Measurements from ENCODE around the gene PDLIM7.
A peak's percentile ranks its signal among the peaks of the same experiment; 100 is the strongest.
"Not testable (repeated sequence)": the region's sequence is repeated elsewhere in the genome, so short reads cannot be mapped to it uniquely, and the experiment has no call there.

Gene PDLIM7

GRCh38 chr5:177493795-177494345, 3.5 kb downstream of the PDLIM7 start:
- H3K4me1 Mint-ChIP-seq (ENCODE audit: low read depth), result peaks cover 27% of the 10 kb centered on the region
- H3K4me3 Mint-ChIP-seq, result no peak overlapping the region

GRCh38 chr5:177492841-177493240, 4.6 kb downstream of the PDLIM7 start:
- Mint-ChIP-seq H3K27ac (no peak overlapping the region), H3K4me1 (ENCODE audit: low read depth) (peaks cover 19% of the 10 kb centered on the region), H3K9me3 (ENCODE audit: low read depth) (no peaks in the 10 kb centered on the region), H3K4me3 (no peak overlapping the region), H3K36me3 (no peaks in the 10 kb centered on the region), H3K27me3 (no peaks in the 10 kb centered on the region)

More at GRCh38 chr5:177493795-177494345, 3.5 kb downstream of the PDLIM7 start:
- H3K9me3 Mint-ChIP-seq (ENCODE audit: low read depth), result no peaks in the 10 kb centered on the region
- H3K36me3 Mint-ChIP-seq, result no peaks in the 10 kb centered on the region
- H3K27ac Mint-ChIP-seq, result peak overlapping the region; percentile 58
- no peaks in the 10 kb centered on the region for H3K27me3 Mint-ChIP-seq

GRCh38 chr5:177491983-177492746, 5.2 kb downstream of the PDLIM7 start:
- Mint-ChIP-seq H3K27me3 (no peaks in the 10 kb centered on the region), H3K36me3 (no peaks in the 10 kb centered on the region), H3K9me3 (ENCODE audit: low read depth) (no peaks in the 10 kb centered on the region), H3K4me1 (ENCODE audit: low read depth) (peaks cover 17% of the 10 kb centered on the region), H3K4me3 (no peak overlapping the region), H3K27ac (no peak overlapping the region)

- H3K4me1 Mint-ChIP-seq (ENCODE audit: low read depth), result peaks cover 17% of the 10 kb centered on the region
- H3K36me3 Mint-ChIP-seq, result no peaks in the 10 kb centered on the region
- H3K4me3 Mint-ChIP-seq, result no peak overlapping the region
- H3K27me3 Mint-ChIP-seq, result no peaks in the 10 kb centered on the region
- H3K9me3 Mint-ChIP-seq (ENCODE audit: low read depth), result no peaks in the 10 kb centered on the region
- H3K27ac Mint-ChIP-seq, result no peak overlapping the region
These were observed 5.9 kb downstream of the PDLIM7 start for GRCh38 chr5:177491429-177491945.

- no peaks in the 10 kb centered on the region for H3K27me3 Mint-ChIP-seq
- H3K4me3 Mint-ChIP-seq, result no peak overlapping the region
- no peaks in the 10 kb centered on the region for H3K9me3 Mint-ChIP-seq (ENCODE audit: low read depth)
- peaks cover 15% of the 10 kb centered on the region for H3K4me1 Mint-ChIP-seq (ENCODE audit: low read depth)
- H3K27ac Mint-ChIP-seq, result no peak overlapping the region
- H3K36me3 Mint-ChIP-seq, result no peaks in the 10 kb centered on the region
These were observed 6.4 kb downstream of the PDLIM7 start for GRCh38 chr5:177490992-177491391.

- Mint-ChIP-seq H3K4me1 (ENCODE audit: low read depth) (peaks cover 11% of the 10 kb centered on the region), H3K9me3 (ENCODE audit: low read depth) (no peaks in the 10 kb centered on the region), H3K4me3 (no peak overlapping the region), H3K27ac (no peak overlapping the region), H3K27me3 (no peaks in the 10 kb centered on the region), H3K36me3 (no peaks in the 10 kb centered on the region)
These were observed 7.0 kb downstream of the PDLIM7 start for GRCh38 chr5:177490311-177490991.

GRCh38 chr5:177489119-177489716, 8.2 kb downstream of the PDLIM7 start:
- Mint-ChIP-seq H3K27me3 (no peaks in the 10 kb centered on the region), H3K36me3 (no peaks in the 10 kb centered on the region), H3K9me3 (ENCODE audit: low read depth) (no peaks in the 10 kb centered on the region), H3K27ac (no peak overlapping the region), H3K4me3 (no peak overlapping the region), H3K4me1 (ENCODE audit: low read depth) (peaks cover 8% of the 10 kb centered on the region)

GRCh38 chr5:177487975-177488374, 9.4 kb downstream of the PDLIM7 start:
- Mint-ChIP-seq H3K4me1 (ENCODE audit: low read depth) (no peaks in the 10 kb centered on the region), H3K36me3 (no peaks in the 10 kb centered on the region), H3K4me3 (no peak overlapping the region), H3K27ac (no peak overlapping the region), H3K9me3 (ENCODE audit: low read depth) (no peaks in the 10 kb centered on the region), H3K27me3 (no peaks in the 10 kb centered on the region)

- Mint-ChIP-seq H3K36me3 (no peaks in the 10 kb centered on the region), H3K27me3 (no peaks in the 10 kb centered on the region), H3K9me3 (ENCODE audit: low read depth) (no peaks in the 10 kb centered on the region), H3K27ac (no peak overlapping the region), H3K4me1 (ENCODE audit: low read depth) (no peaks in the 10 kb centered on the region), H3K4me3 (no peak overlapping the region)
These were observed 10.3 kb downstream of the PDLIM7 start for GRCh38 chr5:177487144-177487543.

GRCh38 chr5:177486256-177486655, 11.1 kb downstream of the PDLIM7 start:
- no peaks in the 10 kb centered on the region for H3K4me1 Mint-ChIP-seq (ENCODE audit: low read depth)
- no peaks in the 10 kb centered on the region for H3K36me3 Mint-ChIP-seq
- no peaks in the 10 kb centered on the region for H3K27me3 Mint-ChIP-seq
- no peak overlapping the region for H3K4me3 Mint-ChIP-seq
- H3K9me3 Mint-ChIP-seq (ENCODE audit: low read depth), result no peaks in the 10 kb centered on the region
- H3K27ac Mint-ChIP-seq, result no peak overlapping the region

GRCh38 chr5:177485753-177486152, 11.7 kb downstream of the PDLIM7 start:
- H3K36me3 Mint-ChIP-seq; H3K4me1 Mint-ChIP-seq (ENCODE audit: low read depth); H3K27ac Mint-ChIP-seq; H3K27me3 Mint-ChIP-seq; H3K9me3 Mint-ChIP-seq (ENCODE audit: low read depth); H3K4me3 Mint-ChIP-seq: not testable (repeated sequence)

GRCh38 chr5:177484902-177485549, 12.4 kb downstream of the PDLIM7 start:
- Mint-ChIP-seq H3K36me3 (no peaks in the 10 kb centered on the region), H3K9me3 (ENCODE audit: low read depth) (no peaks in the 10 kb centered on the region), H3K4me3 (no peak overlapping the region), H3K4me1 (ENCODE audit: low read depth) (peaks cover 2% of the 10 kb centered on the region), H3K27ac (no peak overlapping the region), H3K27me3 (no peaks in the 10 kb centered on the region)

- Mint-ChIP-seq H3K36me3 (no peaks in the 10 kb centered on the region), H3K9me3 (ENCODE audit: low read depth) (no peaks in the 10 kb centered on the region), H3K27ac (no peak overlapping the region), H3K4me1 (ENCODE audit: low read depth) (peaks cover 9% of the 10 kb centered on the region), H3K4me3 (no peak overlapping the region), H3K27me3 (no peaks in the 10 kb centered on the region)
These were observed 13.2 kb downstream of the PDLIM7 start for GRCh38 chr5:177483994-177484901.

GRCh38 chr5:177483042-177483441, 14.4 kb downstream of the PDLIM7 start:
- no peak overlapping the region for H3K4me3 Mint-ChIP-seq
- no peaks in the 10 kb centered on the region for H3K27me3 Mint-ChIP-seq
- peaks cover 20% of the 10 kb centered on the region for H3K4me1 Mint-ChIP-seq (ENCODE audit: low read depth)
- H3K36me3 Mint-ChIP-seq, result no peaks in the 10 kb centered on the region
- H3K9me3 Mint-ChIP-seq (ENCODE audit: low read depth), result no peaks in the 10 kb centered on the region
- H3K27ac Mint-ChIP-seq, result no peak overlapping the region

All from activated naive CD8-positive, alpha-beta T cell (primary cell).